Hepatocyte (in vitro differentiated cells): ENCODE measurements around the gene ITGB7. TPM values are rescaled to one million over a fixed set of nuclear protein-coding genes. Genes with fewer than 3 reads are reported as not detected.

Source experiments
- DNase-seq: peaks from one replicate; pipeline ENCODE4 v3.0.0-alpha.2; 2016; ENCODE audit warnings: low spot score
- H2AFZ ChIP-seq: fragments of 200-600 bp; sonication (generic); 2 replicates; pipeline ENCODE4 v1.6.0; 2016; ENCODE audit warnings: antibody characterized with exemption, mild to moderate bottlenecking
- H3K27ac ChIP-seq: fragments of 200-600 bp; sonication (generic); 2 replicates; pipeline ENCODE4 v1.5.1; 2016; ENCODE audit warnings: mild to moderate bottlenecking
- H3K27me3 ChIP-seq: fragments of 200-600 bp; sonication (generic); 2 replicates; pipeline ENCODE4 v1.6.1; 2016
- H3K36me3 ChIP-seq: fragments of 200-600 bp; sonication (generic); replicated peaks from 2 replicates; pipeline ENCODE4 v1.5.1; 2016; ENCODE audit warnings: low read depth; ENCODE audit not compliant: insufficient read depth
- H3K4me1 ChIP-seq: fragments of 200-600 bp; sonication (generic); 2 replicates; pipeline ENCODE4 v1.5.1; 2016; ENCODE audit warnings: mild to moderate bottlenecking, moderate library complexity; ENCODE audit not compliant: insufficient read depth
- H3K4me2 ChIP-seq: fragments of 200-600 bp; sonication (generic); 2 replicates; pipeline ENCODE4 v1.6.0; 2016
- H3K4me3 ChIP-seq: fragments of 200-600 bp; sonication (generic); 2 replicates; pipeline ENCODE4 v1.5.1; 2016; ENCODE audit warnings: mild to moderate bottlenecking
- H3K79me2 ChIP-seq: fragments of 200-600 bp; sonication (generic); 2 replicates; pipeline ENCODE4 v1.6.0; 2017; ENCODE audit warnings: mild to moderate bottlenecking
- H3K9me2 ChIP-seq: fragments of 200-600 bp; sonication (generic); replicated peaks from 2 replicates; pipeline ENCODE4 v1.6.0; 2017; ENCODE audit warnings: mild to moderate bottlenecking; ENCODE audit not compliant: insufficient read depth
- H3K9me3 ChIP-seq: fragments of 200-600 bp; sonication (generic); 2 replicates; pipeline ENCODE4 v1.5.1; 2016; ENCODE audit warnings: low read depth, mild to moderate bottlenecking
- H4K20me1 ChIP-seq: fragments of 200-600 bp; sonication (generic); 2 replicates; pipeline ENCODE4 v1.6.0; 2016; ENCODE audit warnings: mild to moderate bottlenecking; ENCODE audit not compliant: insufficient read depth, poor library complexity, severe bottlenecking
- EZH2 ChIP-seq: fragments of 200-600 bp; sonication (generic); IDR thresholded peaks from 2 replicates; pipeline ENCODE4 v1.6.1; 2016; ENCODE audit warnings: antibody characterized with exemption, mild to moderate bottlenecking, borderline replicate concordance
- EZH2phosphoT487 ChIP-seq: fragments of 200-600 bp; sonication (generic); IDR thresholded peaks from one replicate; pipeline ENCODE4 v1.6.1; 2018; ENCODE audit warnings: antibody characterized with exemption, mild to moderate bottlenecking, low read depth, moderate library complexity; ENCODE audit not compliant: unreplicated experiment, severe bottlenecking
- whole genome bisulfite sequencing: methylation state at CpG from one replicate; pipeline ENCODE4 v1.1.6; 2016; ENCODE audit warnings: low lambda C conversion rate; ENCODE audit errors: missing lambda C conversion rate; 5-methylcytosine and 5-hydroxymethylcytosine counted together
- polyA plus RNA-seq: library from polyadenylated mRNA; unstranded; fragments of >200 nt; fragmentation: Nextera tagmentation; extraction: Ambion mirVana; gene quantifications from 2 replicates; pipeline ENCODE4 v1.2.1, GENCODE V29; 2016
- total RNA-seq: library from RNA; depleted of rRNA; stranded (reverse); fragments of >200 nt; gene quantifications from 2 replicates; pipeline ENCODE4 v1.2.3, GENCODE V29; 2014
- TF ChIP-seq, protein P1 (sequence below): fragments of 200-600 bp; sonication (generic); IDR thresholded peaks from 2 replicates; pipeline ENCODE4 v1.5.1; 2016; ENCODE audit warnings: antibody characterized with exemption, mild to moderate bottlenecking; ENCODE audit not compliant: poor library complexity

ITGB7 gene
- total and polyA plus RNA-seq, 2 experiments from 2014 or later: 0.23 TPM; not detected in 1

DNA sequence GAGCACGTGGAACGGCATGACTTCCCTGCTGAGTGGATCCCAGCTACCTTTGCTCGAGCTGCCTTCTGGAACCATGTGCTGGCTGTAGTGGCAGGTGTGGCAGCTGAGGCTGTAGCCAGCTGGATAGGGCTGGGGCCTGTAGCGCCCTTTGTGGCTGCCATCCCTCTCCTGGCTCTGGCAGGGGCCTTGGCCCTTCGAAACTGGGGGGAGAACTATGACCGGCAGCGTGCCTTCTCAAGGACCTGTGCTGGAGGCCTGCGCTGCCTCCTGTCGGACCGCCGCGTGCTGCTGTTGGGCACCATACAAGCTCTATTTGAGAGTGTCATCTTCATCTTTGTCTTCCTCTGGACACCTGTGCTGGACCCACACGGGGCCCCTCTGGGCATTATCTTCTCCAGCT, 46.2 kb upstream of the ITGB7 start:
- H3K9me2 ChIP-seq: no peaks in the 10 kb centered on the region
- H3K36me3 ChIP-seq: no peaks in the 10 kb centered on the region
- DNase-seq: no peak
- H2AFZ ChIP-seq: no peak overlapping the region
- no peaks in the 10 kb centered on the region for H3K27me3 ChIP-seq
- H3K4me1 ChIP-seq: peaks cover 20% of the 10 kb centered on the region
- H3K4me3 ChIP-seq: no peak overlapping the region
- 97% methylated on average over 13 of the region's 13 CpGs for WGBS
- peaks cover 29% of the 10 kb centered on the region for H3K79me2 ChIP-seq
- H3K4me2 ChIP-seq: peak overlapping the region; percentile 99
- H3K27ac ChIP-seq: peak overlapping the region; percentile 99
- H3K9me3 ChIP-seq: no peaks in the 10 kb centered on the region
- H4K20me1 ChIP-seq: no peaks in the 10 kb centered on the region
- no peak for TF ChIP-seq EZH2

DNA sequence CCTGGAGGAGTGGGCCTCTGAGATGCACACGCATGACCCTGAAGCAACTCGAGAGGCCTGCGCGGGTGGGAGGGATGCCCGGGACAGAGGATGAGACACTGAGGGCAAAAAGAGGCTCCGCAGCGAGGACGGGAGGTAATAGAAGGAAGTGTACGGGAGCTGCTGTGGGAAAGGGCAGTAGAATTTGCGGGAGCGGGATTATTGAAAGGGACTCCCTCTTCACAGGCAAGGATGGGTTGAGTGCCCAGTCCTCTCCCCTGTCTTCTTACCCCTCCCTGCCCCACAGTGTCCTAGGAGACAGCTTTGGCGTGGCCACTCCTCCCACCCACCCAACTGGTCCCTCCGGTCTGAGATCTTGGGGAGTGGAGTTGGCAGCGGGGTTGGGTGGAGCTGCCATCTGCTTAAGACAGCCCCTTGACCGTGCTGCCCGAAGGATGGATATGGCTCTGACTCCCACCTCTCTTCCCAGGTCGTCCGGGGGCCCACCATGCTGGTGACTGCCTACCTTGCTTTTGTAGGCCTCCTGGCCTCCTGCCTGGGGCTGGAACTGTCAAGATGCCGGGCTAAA, 45.4 kb upstream of the ITGB7 start:
- Histone ChIP-seq H3K27ac (peak overlapping the region; percentile 99), H3K9me2 (no peaks in the 10 kb centered on the region), H2AFZ (peak overlapping the region; percentile 96), H3K4me1 (peaks cover 20% of the 10 kb centered on the region), H3K4me3 (peak overlapping the region; percentile 91), H3K9me3 (no peaks in the 10 kb centered on the region), H3K79me2 (peaks cover 29% of the 10 kb centered on the region), H3K4me2 (peak overlapping the region; percentile 99), H3K27me3 (no peaks in the 10 kb centered on the region), H3K36me3 (no peaks in the 10 kb centered on the region), H4K20me1 (no peaks in the 10 kb centered on the region)
- no peak for TF ChIP-seq EZH2phosphoT487
- no peak for TF ChIP-seq EZH2
- TF ChIP-seq, protein P1, sequence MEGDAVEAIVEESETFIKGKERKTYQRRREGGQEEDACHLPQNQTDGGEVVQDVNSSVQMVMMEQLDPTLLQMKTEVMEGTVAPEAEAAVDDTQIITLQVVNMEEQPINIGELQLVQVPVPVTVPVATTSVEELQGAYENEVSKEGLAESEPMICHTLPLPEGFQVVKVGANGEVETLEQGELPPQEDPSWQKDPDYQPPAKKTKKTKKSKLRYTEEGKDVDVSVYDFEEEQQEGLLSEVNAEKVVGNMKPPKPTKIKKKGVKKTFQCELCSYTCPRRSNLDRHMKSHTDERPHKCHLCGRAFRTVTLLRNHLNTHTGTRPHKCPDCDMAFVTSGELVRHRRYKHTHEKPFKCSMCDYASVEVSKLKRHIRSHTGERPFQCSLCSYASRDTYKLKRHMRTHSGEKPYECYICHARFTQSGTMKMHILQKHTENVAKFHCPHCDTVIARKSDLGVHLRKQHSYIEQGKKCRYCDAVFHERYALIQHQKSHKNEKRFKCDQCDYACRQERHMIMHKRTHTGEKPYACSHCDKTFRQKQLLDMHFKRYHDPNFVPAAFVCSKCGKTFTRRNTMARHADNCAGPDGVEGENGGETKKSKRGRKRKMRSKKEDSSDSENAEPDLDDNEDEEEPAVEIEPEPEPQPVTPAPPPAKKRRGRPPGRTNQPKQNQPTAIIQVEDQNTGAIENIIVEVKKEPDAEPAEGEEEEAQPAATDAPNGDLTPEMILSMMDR: no peak
- DNase-seq: peak; percentile 42
- WGBS: 19% methylated on average over 17 of the region's 19 CpGs

DNA sequence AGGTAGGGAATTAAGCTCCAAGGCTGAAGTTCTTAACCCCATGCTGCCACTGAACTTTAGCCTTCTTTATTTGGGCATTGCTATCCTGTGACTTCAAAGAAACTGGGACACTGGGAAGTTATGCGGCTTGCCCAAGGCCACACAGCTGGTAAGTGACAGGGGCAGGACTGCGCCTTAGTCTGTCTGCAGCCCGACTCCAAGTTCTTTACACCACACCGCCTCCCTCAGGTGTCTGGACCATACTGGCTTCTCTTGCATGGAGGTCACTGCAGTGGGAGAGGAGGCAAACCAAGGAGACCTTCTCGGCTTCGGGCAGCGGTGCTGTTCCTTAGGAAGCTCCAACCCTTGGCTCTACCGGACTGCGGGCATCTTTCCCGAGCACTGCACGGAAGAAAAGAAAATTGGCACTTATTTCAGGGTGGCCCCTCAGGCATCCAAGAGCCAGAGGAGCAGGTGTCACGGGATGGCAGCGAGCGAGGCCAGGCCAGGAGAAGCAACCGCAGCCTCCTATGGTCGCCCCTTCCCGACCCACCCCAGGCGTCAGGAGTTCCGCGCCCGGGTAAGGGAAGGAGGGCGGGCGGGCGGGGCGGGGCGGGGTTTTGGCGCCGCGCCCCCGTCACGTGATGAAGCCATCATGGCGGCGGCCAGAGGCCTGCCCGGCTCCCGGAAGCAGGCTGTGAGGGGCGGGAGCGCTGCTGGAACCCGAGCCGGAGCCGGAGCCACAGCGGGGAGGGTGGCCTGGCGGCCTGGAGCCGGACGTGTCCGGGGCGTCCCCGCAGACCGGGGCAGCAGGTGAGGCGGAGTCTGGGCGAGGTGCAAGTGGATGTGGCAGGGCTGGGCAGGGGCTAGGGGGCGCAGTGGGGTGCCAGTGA, 44.7 kb upstream of the ITGB7 start:
- Histone ChIP-seq H2AFZ (peak overlapping the region; percentile 96), H3K4me3 (peak overlapping the region; percentile 91), H4K20me1 (no peaks in the 10 kb centered on the region), H3K36me3 (no peaks in the 10 kb centered on the region), H3K9me3 (no peaks in the 10 kb centered on the region), H3K27ac (peak overlapping the region; percentile 99), H3K79me2 (peaks cover 29% of the 10 kb centered on the region), H3K4me2 (peak overlapping the region; percentile 99), H3K4me1 (peaks cover 20% of the 10 kb centered on the region), H3K27me3 (no peaks in the 10 kb centered on the region), H3K9me2 (no peaks in the 10 kb centered on the region)
- peak; percentile 92 for DNase-seq
- TF ChIP-seq, protein P1: peak; percentile 59
- TF ChIP-seq EZH2: no peak
- 1% methylated on average over 18 of the region's 51 CpGs for WGBS

DNA sequence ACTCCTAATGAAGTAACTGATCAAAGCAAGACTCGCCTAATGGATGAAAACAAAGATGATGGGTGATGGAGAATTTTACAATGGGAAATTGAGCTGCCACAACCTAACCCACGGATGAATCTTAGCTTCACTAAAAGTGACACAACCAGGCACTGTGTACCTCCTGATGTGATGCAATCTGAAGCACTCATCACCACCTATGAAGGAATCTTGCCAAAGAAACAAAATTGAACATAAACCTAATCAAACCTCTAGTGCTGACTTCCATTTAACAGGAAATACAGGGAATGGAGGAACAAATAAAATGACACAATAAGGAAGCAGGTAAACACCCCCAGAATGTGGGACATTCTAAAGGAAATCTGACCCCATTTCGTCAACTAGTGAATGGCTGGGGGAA, 38.2 kb upstream of the ITGB7 start:
- 87% methylated on average over 3 of the region's 3 CpGs for WGBS
- DNase-seq: no peak

More for the DNA sequence above, 38.2 kb upstream of the ITGB7 start:
- Histone ChIP-seq H3K27ac (no peak overlapping the region), H3K36me3 (no peaks in the 10 kb centered on the region), H3K79me2 (no peaks in the 10 kb centered on the region), H3K4me1 (no peaks in the 10 kb centered on the region), H3K4me2 (no peak overlapping the region), H3K9me3 (no peaks in the 10 kb centered on the region), H4K20me1 (no peaks in the 10 kb centered on the region), H3K27me3 (no peaks in the 10 kb centered on the region), H2AFZ (no peak overlapping the region), H3K9me2 (no peaks in the 10 kb centered on the region), H3K4me3 (no peak overlapping the region)
- no peak for TF ChIP-seq EZH2phosphoT487
- TF ChIP-seq, protein P1: no peak
- no peak for TF ChIP-seq EZH2
